ENCODE results near the gene PRSS27.
"Not testable (repeated sequence)": the region's sequence is repeated elsewhere in the genome, so short reads cannot be mapped to it uniquely, and the experiment has no call there.

Gene PRSS27

GRCh38 chr16:2689968-2690801 is 29.8 kb downstream of the PRSS27 start:
- TF ChIP-seq CTCF (IDR thresholded peaks at IDR 0.05; ENCODE audit: low read length) (no peak), EZH2 (IDR thresholded peaks at IDR 0.05; ENCODE audit: borderline replicate concordance, low read length) (no peak)
- H3K79me2 ChIP-seq (ENCODE audit: insufficient read depth, low read length) = peaks cover 4% of the 10 kb centered on the region; the same call in 1 of the 2 replicates

GRCh38 chr16:2689422-2689821 is 30.6 kb downstream of the PRSS27 start:
- not testable (repeated sequence) for H3K4me2 ChIP-seq (ENCODE audit: low read length); H3K79me2 ChIP-seq (ENCODE audit: insufficient read depth, low read length); H3K27me3 ChIP-seq (ENCODE audit: insufficient read depth, low read length); H3K9me3 ChIP-seq (ENCODE audit: low read length); H3K9ac ChIP-seq (ENCODE audit: low read length); H3K9me2 ChIP-seq (ENCODE audit: low read depth, low read length); H3K36me3 ChIP-seq (ENCODE audit: insufficient read depth, low read length); H3F3A ChIP-seq (ENCODE audit: insufficient read depth, low read length); H3K4me3 ChIP-seq (ENCODE audit: low read depth, low read length, poor library complexity, severe bottlenecking); H2AFZ ChIP-seq (ENCODE audit: low read length); H4K20me1 ChIP-seq (ENCODE audit: insufficient read depth, low read length); H3K27ac ChIP-seq (ENCODE audit: low read depth, low read length, poor library complexity, severe bottlenecking)
- H3K4me1 ChIP-seq (ENCODE audit: insufficient read depth, low read length, severe bottlenecking) = peaks cover 27% of the 10 kb centered on the region

More at GRCh38 chr16:2689968-2690801, 29.8 kb downstream of the PRSS27 start:
- Histone ChIP-seq H3K27me3 (ENCODE audit: insufficient read depth, low read length) (no peaks in the 10 kb centered on the region), H3F3A (ENCODE audit: insufficient read depth, low read length) (0 out of 2 replicates have a peak, but pooled peaks cover 3% of the 10 kb centered on the region), H3K27ac (ENCODE audit: low read depth, low read length, poor library complexity, severe bottlenecking) (no peak overlapping the region), H3K9me3 (ENCODE audit: low read length) (no peaks in the 10 kb centered on the region), H3K4me3 (ENCODE audit: low read depth, low read length, poor library complexity, severe bottlenecking) (no peak overlapping the region), H3K9me2 (ENCODE audit: low read depth, low read length) (no peaks in the 10 kb centered on the region), H2AFZ (ENCODE audit: low read length) (no peak overlapping the region), H3K36me3 (ENCODE audit: insufficient read depth, low read length) (no peaks in the 10 kb centered on the region), H3K4me1 (ENCODE audit: insufficient read depth, low read length, severe bottlenecking) (peaks cover 27% of the 10 kb centered on the region), H3K9ac (ENCODE audit: low read length) (no peak overlapping the region), H3K4me2 (ENCODE audit: low read length) (no peak overlapping the region), H4K20me1 (ENCODE audit: insufficient read depth, low read length) (peaks cover 3% of the 10 kb centered on the region; the same call in 1 of the 2 replicates)

GRCh38 chr16:2687531-2688308 is 32.3 kb downstream of the PRSS27 start:
- H4K20me1 ChIP-seq (ENCODE audit: insufficient read depth, low read length) = peaks cover 3% of the 10 kb centered on the region; the same call in 1 of the 2 replicates
- peaks cover 4% of the 10 kb centered on the region; the same call in 1 of the 2 replicates for H3K79me2 ChIP-seq (ENCODE audit: insufficient read depth, low read length)
- no peaks in the 10 kb centered on the region for H3K9me3 ChIP-seq (ENCODE audit: low read length)
- 0 out of 2 replicates have a peak, but pooled peaks cover 3% of the 10 kb centered on the region for H3F3A ChIP-seq (ENCODE audit: insufficient read depth, low read length)
- H3K4me2 ChIP-seq (ENCODE audit: low read length) = peak overlapping the region; percentile 56
- no peak overlapping the region for H3K27ac ChIP-seq (ENCODE audit: low read depth, low read length, poor library complexity, severe bottlenecking)
- no peaks in the 10 kb centered on the region for H3K36me3 ChIP-seq (ENCODE audit: insufficient read depth, low read length)
- no peak for TF ChIP-seq CTCF (IDR thresholded peaks at IDR 0.05; ENCODE audit: low read length)
- no peak for TF ChIP-seq EZH2 (IDR thresholded peaks at IDR 0.05; ENCODE audit: borderline replicate concordance, low read length)
- H3K9ac ChIP-seq (ENCODE audit: low read length) = peak overlapping the region; percentile 34; the same call in 1 of the 2 replicates
- H3K27me3 ChIP-seq (ENCODE audit: insufficient read depth, low read length) = no peaks in the 10 kb centered on the region
- H3K4me1 ChIP-seq (ENCODE audit: insufficient read depth, low read length, severe bottlenecking) = peaks cover 21% of the 10 kb centered on the region
- H3K9me2 ChIP-seq (ENCODE audit: low read depth, low read length) = no peaks in the 10 kb centered on the region
- peak overlapping the region; percentile 30 for H3K4me3 ChIP-seq (ENCODE audit: low read depth, low read length, poor library complexity, severe bottlenecking)
- H2AFZ ChIP-seq (ENCODE audit: low read length) = no peak overlapping the region
